ENCODE measurements around the gene RAX.

Gene RAX

GRCh38 chr18:59305295-59305694 lies 32.0 kb upstream of the RAX start:
- no peak for TF ChIP-seq CTCF (IDR thresholded peaks at IDR 0.05; ENCODE audit: insufficient read depth, missing control alignments)
- no peak for FAIRE-seq
- no peak for DNase-seq (ENCODE audit: insufficient read length, low spot score)

- FAIRE-seq (no peak), DNase-seq (ENCODE audit: insufficient read length, low spot score) (no peak)
- no peak for TF ChIP-seq CTCF (IDR thresholded peaks at IDR 0.05; ENCODE audit: insufficient read depth, missing control alignments)
Measured at GRCh38 chr18:59303656-59304195, 30.5 kb upstream of the RAX start.

GRCh38 chr18:59303006-59303405 lies 29.8 kb upstream of the RAX start:
- DNase-seq (ENCODE audit: insufficient read length, low spot score) (no peak), FAIRE-seq (no peak)
- TF ChIP-seq CTCF (IDR thresholded peaks at IDR 0.05; ENCODE audit: insufficient read depth, missing control alignments): no peak

- no peak for TF ChIP-seq CTCF (IDR thresholded peaks at IDR 0.05; ENCODE audit: insufficient read depth, missing control alignments)
- no peak for FAIRE-seq
Measured at GRCh38 chr18:59301929-59302328, 28.7 kb upstream of the RAX start.

GRCh38 chr18:59300676-59301285 lies 27.5 kb upstream of the RAX start:
- TF ChIP-seq CTCF (IDR thresholded peaks at IDR 0.05; ENCODE audit: insufficient read depth, missing control alignments): no peak
- DNase-seq (ENCODE audit: insufficient read length, low spot score): no peak
- no peak for FAIRE-seq

More at GRCh38 chr18:59301929-59302328, 28.7 kb upstream of the RAX start:
- DNase-seq (ENCODE audit: insufficient read length, low spot score): no peak

- TF ChIP-seq CTCF (IDR thresholded peaks at IDR 0.05; ENCODE audit: insufficient read depth, missing control alignments): no peak
- FAIRE-seq: no peak
- DNase-seq (ENCODE audit: insufficient read length, low spot score): peak; percentile 60
Measured at GRCh38 chr18:59298871-59299270, 25.6 kb upstream of the RAX start.

- FAIRE-seq (no peak), DNase-seq (ENCODE audit: insufficient read length, low spot score) (no peak)
- no peak for TF ChIP-seq CTCF (IDR thresholded peaks at IDR 0.05; ENCODE audit: insufficient read depth, missing control alignments)
Measured at GRCh38 chr18:59293317-59293716, 20.1 kb upstream of the RAX start.
